Transverse colon (tissue), 4 donors: ENCODE results near the gene ATP5MK. TPM values are rescaled to one million over a fixed set of nuclear protein-coding genes. Genes with fewer than 3 reads are reported as not detected.

ENCODE experiments used
- DNase-seq: peaks from one replicate; pipeline ENCODE4 v3.0.0-alpha.2; 2019
- H3K27ac ChIP-seq, 4 donors: fragments of 200-600 bp; sonication (generic); 2 replicates each; pipeline ENCODE4 v1.5.1; 2016 to 2018; ENCODE audit warnings: inconsistent platforms in 4 of 4
- H3K27me3 ChIP-seq: fragments of 200-600 bp; sonication (generic); 2 replicates; pipeline ENCODE4 v1.5.1; 2017; ENCODE audit warnings: inconsistent platforms
- H3K36me3 ChIP-seq, 4 donors: fragments of 200-600 bp; sonication (generic); 2 replicates each; pipeline ENCODE4 v1.5.1; 2017 to 2019; ENCODE audit warnings: inconsistent platforms in 4 of 4
- H3K4me1 ChIP-seq, 4 donors: fragments of 200-600 bp; sonication (generic); 2 replicates each; pipeline ENCODE4 v1.5.1; 2017 to 2020; ENCODE audit warnings: inconsistent platforms in 4 of 4
- H3K4me3 ChIP-seq, 4 donors: fragments of 200-600 bp; sonication (generic); 1 replicate in 1 of 4; 2 replicates in 3 of 4; pipeline versions ENCODE4 v1.5.1 to v1.6.1; 2017 to 2019; ENCODE audit warnings: inconsistent platforms in 4 of 4
- H3K9me3 ChIP-seq, 2 donors: fragments of 200-600 bp; sonication (generic); 2 replicates each; pipeline ENCODE4 v1.5.1; 2017 to 2019; ENCODE audit warnings: inconsistent platforms in 2 of 2
- EP300 ChIP-seq: sonication (generic); formaldehyde crosslinking; IDR thresholded peaks from one replicate; pipeline ENCODE4 v1.6.1; 2017; ENCODE audit warnings: antibody characterized with exemption, low read depth
- POLR2A ChIP-seq: fragments of 450-650 bp; IDR thresholded peaks from one replicate; pipeline ENCODE4 v1.6.1; 2016; ENCODE audit warnings: antibody characterized with exemption, mild to moderate bottlenecking, moderate library complexity
- POLR2AphosphoS5 ChIP-seq, 3 donors: sonication (generic); formaldehyde crosslinking; IDR thresholded peaks; one replicate each; pipeline ENCODE4 v1.6.1; 2016; ENCODE audit warnings: antibody characterized with exemption in 3 of 3
- WGBS, 2 donors: methylation state at CpG; one replicate each; pipeline ENCODE4 v1.1.5; 2018; ENCODE audit warnings: low coverage in 1 of 2; 5-methylcytosine and 5-hydroxymethylcytosine counted together
- in situ Hi-C, 4 donors: fragments of 200-750 bp; cut with MboI; loops; one replicate each; pipeline versions ENCODE4 v1.15.0 to v1.15.1; 2017; ENCODE audit warnings: low sequenced_read_pairs in 3 of 4, low pct_ligation_motif_present in 1 of 4, low pct_unique_long_range_greater_than_20kb in 1 of 4
- intact Hi-C: fragments of 100-400 bp; cut with DNase I; formaldehyde crosslinking; loops from one replicate; pipeline ENCODE4 v1.15.1; 2023; ENCODE audit warnings: low total_unique reads
- total RNA-seq, 4 donors: library from RNA; depleted of rRNA; stranded (reverse); fragments of >200 nt; gene quantifications; one replicate each; pipeline ENCODE4 v1.1.0, GENCODE V29; 2016
- TF ChIP-seq, protein P1 (sequence below), 5 experiments: fragments of 200-600 bp in 3 of 5; fragments of 450-650 bp in 2 of 5; sonication (generic) in 3 of 5; IDR thresholded peaks; 1 replicate in 2 of 5; 2 replicates in 3 of 5; pipeline ENCODE4 v1.5.1; 2016 to 2017; ENCODE audit warnings: antibody characterized with exemption in 5 of 5, inconsistent platforms in 3 of 5, mild to moderate bottlenecking in 2 of 5, moderate library complexity in 1 of 5

Gene ATP5MK
- total RNA-seq, 4 donors from 2014 or later, result 13.7 to 415 (median 216) TPM

DNA sequence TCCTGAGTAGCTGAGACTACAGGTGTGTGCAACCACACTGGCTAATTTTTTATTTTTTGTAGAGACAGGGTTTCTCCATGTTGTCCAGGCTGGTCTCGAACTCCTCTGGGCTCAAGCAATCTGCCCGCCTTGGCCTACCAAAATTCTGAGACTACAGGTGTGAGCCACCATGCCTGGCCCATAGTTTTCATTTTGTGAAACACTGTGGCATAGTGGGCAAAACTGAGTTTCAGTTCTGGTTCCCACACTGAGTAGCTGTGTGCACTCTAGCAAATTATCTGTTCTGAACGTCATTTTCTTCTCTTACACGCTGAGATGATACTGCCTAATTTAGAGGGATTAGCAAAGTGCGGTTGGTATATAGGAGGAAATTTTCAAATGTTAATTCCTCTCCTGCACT lies 13.5 kb downstream of the ATP5MK start:
- Histone ChIP-seq H3K4me3 (no peak overlapping the region), H3K27me3 (no peaks in the 10 kb centered on the region), H3K27ac (no peak overlapping the region), H3K4me1 (no peaks in the 10 kb centered on the region), H3K36me3 (peaks cover 0 to 46% (median 14%) of the 10 kb centered on the region in 4 donors), H3K9me3 (no peaks in the 10 kb centered on the region)
- 84 to 88% methylated on average over 5 of the region's 5 CpGs for WGBS, 2 donors
- DNase-seq, result no peak
- no peak for TF ChIP-seq POLR2A
- TF ChIP-seq, protein P1, sequence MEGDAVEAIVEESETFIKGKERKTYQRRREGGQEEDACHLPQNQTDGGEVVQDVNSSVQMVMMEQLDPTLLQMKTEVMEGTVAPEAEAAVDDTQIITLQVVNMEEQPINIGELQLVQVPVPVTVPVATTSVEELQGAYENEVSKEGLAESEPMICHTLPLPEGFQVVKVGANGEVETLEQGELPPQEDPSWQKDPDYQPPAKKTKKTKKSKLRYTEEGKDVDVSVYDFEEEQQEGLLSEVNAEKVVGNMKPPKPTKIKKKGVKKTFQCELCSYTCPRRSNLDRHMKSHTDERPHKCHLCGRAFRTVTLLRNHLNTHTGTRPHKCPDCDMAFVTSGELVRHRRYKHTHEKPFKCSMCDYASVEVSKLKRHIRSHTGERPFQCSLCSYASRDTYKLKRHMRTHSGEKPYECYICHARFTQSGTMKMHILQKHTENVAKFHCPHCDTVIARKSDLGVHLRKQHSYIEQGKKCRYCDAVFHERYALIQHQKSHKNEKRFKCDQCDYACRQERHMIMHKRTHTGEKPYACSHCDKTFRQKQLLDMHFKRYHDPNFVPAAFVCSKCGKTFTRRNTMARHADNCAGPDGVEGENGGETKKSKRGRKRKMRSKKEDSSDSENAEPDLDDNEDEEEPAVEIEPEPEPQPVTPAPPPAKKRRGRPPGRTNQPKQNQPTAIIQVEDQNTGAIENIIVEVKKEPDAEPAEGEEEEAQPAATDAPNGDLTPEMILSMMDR (IDR thresholded peaks at IDR 0.05), result no peak
- no peak for TF ChIP-seq POLR2AphosphoS5 (IDR thresholded peaks at IDR 0.05)
- no peak for TF ChIP-seq EP300
- intact Hi-C loops (no loop called here), in situ Hi-C loops (no loop called here)

- no peak for TF ChIP-seq EP300
- TF ChIP-seq, protein P1 (IDR thresholded peaks at IDR 0.05), result peak in 2 of 5 experiments; percentile 40 to 42
- no peak for TF ChIP-seq POLR2A
- TF ChIP-seq POLR2AphosphoS5 (IDR thresholded peaks at IDR 0.05), result peak in 2 of 3 donors; percentile 44 to 49
- peaks cover 0 to 10% (median 0%) of the 10 kb centered on the region in 4 donors for H3K36me3 ChIP-seq
- H3K4me3 ChIP-seq, result no peak overlapping the region
- H3K9me3 ChIP-seq, result no peaks in the 10 kb centered on the region
- H3K27ac ChIP-seq, result peak overlapping the region; percentile 51 to 79 (median 72)
- intact Hi-C loops (no loop called here), in situ Hi-C loops (no loop called here)
- peaks cover 7 to 33% (median 27%) of the 10 kb centered on the region in 4 donors for H3K4me1 ChIP-seq
- peak; percentile 54 for DNase-seq
- no peaks in the 10 kb centered on the region for H3K27me3 ChIP-seq
- 58 to 62% methylated on average over 5 of the region's 5 CpGs for WGBS, 2 donors
Measured at GRCh38 chr10:103374263-103374662, 22.0 kb downstream of the ATP5MK start.

GRCh38 chr10:103373544-103373943 lies 22.7 kb downstream of the ATP5MK start:
- WGBS, 2 donors, result 65 to 74% methylated on average over 3 of the region's 3 CpGs
- Histone ChIP-seq H3K27ac (peak overlapping the region; percentile 51 to 79 (median 72)), H3K4me1 (peaks cover 10 to 38% (median 33%) of the 10 kb centered on the region in 4 donors), H3K27me3 (no peaks in the 10 kb centered on the region), H3K4me3 (no peak overlapping the region), H3K36me3 (peaks cover 0 to 10% (median 0%) of the 10 kb centered on the region in 4 donors), H3K9me3 (no peaks in the 10 kb centered on the region)
- TF ChIP-seq POLR2AphosphoS5 (IDR thresholded peaks at IDR 0.05), result no peak
- TF ChIP-seq, protein P1 (IDR thresholded peaks at IDR 0.05), result no peak
- no peak for TF ChIP-seq POLR2A
- no peak for TF ChIP-seq EP300
- in situ Hi-C loops (no loop called here), intact Hi-C loops (no loop called here)
- DNase-seq, result no peak

GRCh38 chr10:103367782-103368518 lies 28.3 kb downstream of the ATP5MK start, which contains the start of gene TAF5:
TSS of gene TAF5 (plus strand) at chr10:103367976. CDS start at chr10:103367990, 14 bp downstream.
- in situ Hi-C loops, result no loop called here
- H3K27me3 ChIP-seq, result no peaks in the 10 kb centered on the region
- H3K4me1 ChIP-seq, result peaks cover 10 to 31% (median 23%) of the 10 kb centered on the region in 4 donors
- peak within 1 kb of the TSS; percentile 93 to 97 (median 94) for H3K27ac ChIP-seq
- no peaks in the 10 kb centered on the region for H3K9me3 ChIP-seq
- H3K4me3 ChIP-seq, result peak within 1 kb of the TSS; percentile 90 to 97 (median 96)
- H3K36me3 ChIP-seq, result no peaks in the 10 kb centered on the region
- peak; percentile 93 for DNase-seq
- intact Hi-C loops, result no loop called here
- WGBS, 2 donors, result 0% methylated on average over 11 to 40 of the region's 81 CpGs
- TF ChIP-seq EP300 (no peak), POLR2A (peak; percentile 84), POLR2AphosphoS5 (IDR thresholded peaks at IDR 0.05) (peak; percentile 94 to 98 (median 96))
- TF ChIP-seq, protein P1 (IDR thresholded peaks at IDR 0.05), result no peak
